Measurements from ENCODE around the gene XPC. TPM values are rescaled to one million over a fixed set of nuclear protein-coding genes. Genes with fewer than 3 reads are reported as not detected.

The XPC gene
- total and polyA plus RNA-seq, 2 of the 8 experiments (the other 6 are each of a cell fraction or from before 2014, with no cell fraction given), result 8.8 to 27.3 TPM

DNA sequence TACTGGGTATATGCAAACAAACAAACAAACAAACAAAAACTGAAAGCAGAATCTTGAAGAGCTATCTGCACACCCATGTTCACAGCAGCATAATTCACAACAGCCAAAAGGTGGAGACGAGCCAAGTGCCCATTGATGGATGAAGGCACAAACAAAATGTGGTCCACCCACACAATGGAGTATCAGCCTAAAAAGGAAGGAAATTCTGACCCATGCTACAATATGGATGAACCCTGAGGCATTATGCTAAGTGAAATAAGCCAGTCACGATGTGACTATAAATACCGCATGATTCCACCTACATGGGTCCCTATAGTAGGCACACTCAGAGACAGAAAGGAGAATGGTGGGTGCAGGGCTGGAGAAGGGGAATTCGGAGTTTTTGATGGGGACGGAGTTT, 24.1 kb downstream of the XPC start (continued):
- TF ChIP-seq, protein P1, sequence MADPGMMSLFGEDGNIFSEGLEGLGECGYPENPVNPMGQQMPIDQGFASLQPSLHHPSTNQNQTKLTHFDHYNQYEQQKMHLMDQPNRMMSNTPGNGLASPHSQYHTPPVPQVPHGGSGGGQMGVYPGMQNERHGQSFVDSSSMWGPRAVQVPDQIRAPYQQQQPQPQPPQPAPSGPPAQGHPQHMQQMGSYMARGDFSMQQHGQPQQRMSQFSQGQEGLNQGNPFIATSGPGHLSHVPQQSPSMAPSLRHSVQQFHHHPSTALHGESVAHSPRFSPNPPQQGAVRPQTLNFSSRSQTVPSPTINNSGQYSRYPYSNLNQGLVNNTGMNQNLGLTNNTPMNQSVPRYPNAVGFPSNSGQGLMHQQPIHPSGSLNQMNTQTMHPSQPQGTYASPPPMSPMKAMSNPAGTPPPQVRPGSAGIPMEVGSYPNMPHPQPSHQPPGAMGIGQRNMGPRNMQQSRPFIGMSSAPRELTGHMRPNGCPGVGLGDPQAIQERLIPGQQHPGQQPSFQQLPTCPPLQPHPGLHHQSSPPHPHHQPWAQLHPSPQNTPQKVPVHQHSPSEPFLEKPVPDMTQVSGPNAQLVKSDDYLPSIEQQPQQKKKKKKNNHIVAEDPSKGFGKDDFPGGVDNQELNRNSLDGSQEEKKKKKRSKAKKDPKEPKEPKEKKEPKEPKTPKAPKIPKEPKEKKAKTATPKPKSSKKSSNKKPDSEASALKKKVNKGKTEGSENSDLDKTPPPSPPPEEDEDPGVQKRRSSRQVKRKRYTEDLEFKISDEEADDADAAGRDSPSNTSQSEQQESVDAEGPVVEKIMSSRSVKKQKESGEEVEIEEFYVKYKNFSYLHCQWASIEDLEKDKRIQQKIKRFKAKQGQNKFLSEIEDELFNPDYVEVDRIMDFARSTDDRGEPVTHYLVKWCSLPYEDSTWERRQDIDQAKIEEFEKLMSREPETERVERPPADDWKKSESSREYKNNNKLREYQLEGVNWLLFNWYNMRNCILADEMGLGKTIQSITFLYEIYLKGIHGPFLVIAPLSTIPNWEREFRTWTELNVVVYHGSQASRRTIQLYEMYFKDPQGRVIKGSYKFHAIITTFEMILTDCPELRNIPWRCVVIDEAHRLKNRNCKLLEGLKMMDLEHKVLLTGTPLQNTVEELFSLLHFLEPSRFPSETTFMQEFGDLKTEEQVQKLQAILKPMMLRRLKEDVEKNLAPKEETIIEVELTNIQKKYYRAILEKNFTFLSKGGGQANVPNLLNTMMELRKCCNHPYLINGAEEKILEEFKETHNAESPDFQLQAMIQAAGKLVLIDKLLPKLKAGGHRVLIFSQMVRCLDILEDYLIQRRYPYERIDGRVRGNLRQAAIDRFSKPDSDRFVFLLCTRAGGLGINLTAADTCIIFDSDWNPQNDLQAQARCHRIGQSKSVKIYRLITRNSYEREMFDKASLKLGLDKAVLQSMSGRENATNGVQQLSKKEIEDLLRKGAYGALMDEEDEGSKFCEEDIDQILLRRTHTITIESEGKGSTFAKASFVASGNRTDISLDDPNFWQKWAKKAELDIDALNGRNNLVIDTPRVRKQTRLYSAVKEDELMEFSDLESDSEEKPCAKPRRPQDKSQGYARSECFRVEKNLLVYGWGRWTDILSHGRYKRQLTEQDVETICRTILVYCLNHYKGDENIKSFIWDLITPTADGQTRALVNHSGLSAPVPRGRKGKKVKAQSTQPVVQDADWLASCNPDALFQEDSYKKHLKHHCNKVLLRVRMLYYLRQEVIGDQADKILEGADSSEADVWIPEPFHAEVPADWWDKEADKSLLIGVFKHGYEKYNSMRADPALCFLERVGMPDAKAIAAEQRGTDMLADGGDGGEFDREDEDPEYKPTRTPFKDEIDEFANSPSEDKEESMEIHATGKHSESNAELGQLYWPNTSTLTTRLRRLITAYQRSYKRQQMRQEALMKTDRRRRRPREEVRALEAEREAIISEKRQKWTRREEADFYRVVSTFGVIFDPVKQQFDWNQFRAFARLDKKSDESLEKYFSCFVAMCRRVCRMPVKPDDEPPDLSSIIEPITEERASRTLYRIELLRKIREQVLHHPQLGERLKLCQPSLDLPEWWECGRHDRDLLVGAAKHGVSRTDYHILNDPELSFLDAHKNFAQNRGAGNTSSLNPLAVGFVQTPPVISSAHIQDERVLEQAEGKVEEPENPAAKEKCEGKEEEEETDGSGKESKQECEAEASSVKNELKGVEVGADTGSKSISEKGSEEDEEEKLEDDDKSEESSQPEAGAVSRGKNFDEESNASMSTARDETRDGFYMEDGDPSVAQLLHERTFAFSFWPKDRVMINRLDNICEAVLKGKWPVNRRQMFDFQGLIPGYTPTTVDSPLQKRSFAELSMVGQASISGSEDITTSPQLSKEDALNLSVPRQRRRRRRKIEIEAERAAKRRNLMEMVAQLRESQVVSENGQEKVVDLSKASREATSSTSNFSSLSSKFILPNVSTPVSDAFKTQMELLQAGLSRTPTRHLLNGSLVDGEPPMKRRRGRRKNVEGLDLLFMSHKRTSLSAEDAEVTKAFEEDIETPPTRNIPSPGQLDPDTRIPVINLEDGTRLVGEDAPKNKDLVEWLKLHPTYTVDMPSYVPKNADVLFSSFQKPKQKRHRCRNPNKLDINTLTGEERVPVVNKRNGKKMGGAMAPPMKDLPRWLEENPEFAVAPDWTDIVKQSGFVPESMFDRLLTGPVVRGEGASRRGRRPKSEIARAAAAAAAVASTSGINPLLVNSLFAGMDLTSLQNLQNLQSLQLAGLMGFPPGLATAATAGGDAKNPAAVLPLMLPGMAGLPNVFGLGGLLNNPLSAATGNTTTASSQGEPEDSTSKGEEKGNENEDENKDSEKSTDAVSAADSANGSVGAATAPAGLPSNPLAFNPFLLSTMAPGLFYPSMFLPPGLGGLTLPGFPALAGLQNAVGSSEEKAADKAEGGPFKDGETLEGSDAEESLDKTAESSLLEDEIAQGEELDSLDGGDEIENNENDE (IDR thresholded peaks at IDR 0.05; ENCODE audit: insufficient replicate concordance, low read length), result no peak

Measured in H1 (cell line).